ENCODE data around the gene VPS13C.

GRCh38 chr15:62046078-62046743 is 14.0 kb downstream of the VPS13C start:
- no peak for TF ChIP-seq POLR2A (IDR thresholded peaks at IDR 0.05; ENCODE audit: low read depth, low read length)
- TF ChIP-seq POLR2AphosphoS5 (IDR thresholded peaks at IDR 0.05; ENCODE audit: low read depth, low read length): no peak
- no peak for TF ChIP-seq TAF1 (IDR thresholded peaks at IDR 0.05; ENCODE audit: borderline replicate concordance, low read depth, low read length)
